ENCODE measurements around the gene IL5.

Gene IL5

DNA sequence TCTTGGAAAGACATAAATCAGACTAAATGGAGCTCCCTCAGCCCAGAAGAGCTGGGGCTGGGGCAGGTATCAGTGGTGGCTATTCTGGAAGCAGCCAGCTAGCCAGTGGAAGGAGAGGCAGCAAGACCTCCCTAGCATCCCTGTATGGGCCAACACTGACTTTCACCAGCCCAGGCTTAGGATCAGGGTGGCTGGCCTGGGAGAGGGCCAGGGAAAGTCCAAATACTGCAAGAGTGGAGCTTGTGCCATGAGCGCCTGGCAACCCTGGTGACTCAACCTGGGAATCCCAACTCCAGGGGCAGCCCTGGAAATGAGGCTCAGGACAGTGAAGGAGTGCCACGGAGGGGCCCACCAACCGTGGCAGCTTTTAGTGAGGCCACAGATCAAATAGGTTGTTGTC is 45.2 kb downstream of the IL5 start:
- DNase-seq: no peak

GRCh38 chr5:132497488-132497997 is 45.8 kb downstream of the IL5 start:
- DNase-seq: no peak

DNA sequence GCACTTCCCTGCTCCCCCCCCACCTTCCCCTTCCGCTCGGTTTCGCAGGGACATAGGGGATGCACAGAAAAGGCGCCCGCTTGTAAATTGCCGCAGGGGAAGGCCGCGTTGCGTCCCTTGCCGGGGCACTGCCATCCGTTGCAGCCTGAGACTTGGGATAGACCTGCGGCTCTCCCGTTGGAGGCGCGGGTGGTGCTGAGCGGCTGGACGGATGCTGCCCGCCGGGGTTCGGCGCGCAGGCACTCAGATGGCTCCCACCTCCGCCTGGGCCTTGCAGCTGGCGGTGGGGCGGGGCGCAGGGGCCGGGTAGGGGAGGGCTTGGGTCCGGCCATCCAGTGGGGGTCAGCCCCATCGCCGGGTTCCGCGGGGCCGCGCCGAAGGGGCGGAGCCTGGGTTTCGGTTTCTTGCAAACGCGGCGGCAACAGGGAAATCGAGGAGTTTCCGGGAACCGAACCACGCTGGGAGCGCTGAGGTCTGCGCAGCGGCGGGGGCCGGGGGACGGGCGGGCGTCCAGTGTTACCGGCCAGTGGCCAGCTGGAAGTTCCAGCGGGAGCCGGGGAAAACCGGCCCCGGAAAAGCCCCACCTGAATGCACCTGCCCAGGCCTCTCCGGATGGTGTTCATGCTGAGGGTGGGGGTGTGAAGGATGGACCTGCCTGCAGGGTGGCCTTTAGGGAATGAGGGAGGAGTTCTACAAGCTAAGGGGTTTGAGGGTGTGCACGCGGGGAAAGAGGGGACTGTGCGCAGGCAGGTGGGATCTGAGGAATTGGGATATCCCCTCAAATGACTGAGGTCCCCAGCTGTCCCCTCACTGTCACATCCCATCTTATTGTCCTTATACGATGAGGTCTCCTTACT is 46.5 kb downstream of the IL5 start:
- peak; percentile 47 to 77 (median 55) for DNase-seq

DNA sequence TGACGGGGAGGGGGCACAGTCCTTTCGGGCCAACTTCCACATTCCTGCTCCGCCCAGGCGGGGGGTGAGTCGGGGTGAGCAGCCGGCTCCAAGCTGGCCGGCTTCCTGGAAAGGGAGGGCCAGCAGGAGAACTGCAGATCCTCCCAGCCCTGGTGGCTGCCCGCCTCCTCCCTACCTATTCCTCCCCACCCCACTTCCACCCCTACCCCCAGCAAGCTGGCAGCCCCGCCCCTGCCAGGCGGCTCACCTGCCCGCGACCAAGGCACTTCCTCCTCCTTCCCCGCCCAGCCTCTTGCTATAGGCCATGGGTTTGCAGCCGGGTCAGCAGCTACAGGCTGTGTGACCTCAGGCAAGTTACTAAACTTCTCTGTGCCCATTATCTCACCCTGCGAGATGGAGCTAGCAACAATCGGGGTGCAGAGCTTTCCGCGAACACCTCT is 47.1 kb downstream of the IL5 start:
- DNase-seq: peak; percentile 81 to 95 (median 82)

DNA sequence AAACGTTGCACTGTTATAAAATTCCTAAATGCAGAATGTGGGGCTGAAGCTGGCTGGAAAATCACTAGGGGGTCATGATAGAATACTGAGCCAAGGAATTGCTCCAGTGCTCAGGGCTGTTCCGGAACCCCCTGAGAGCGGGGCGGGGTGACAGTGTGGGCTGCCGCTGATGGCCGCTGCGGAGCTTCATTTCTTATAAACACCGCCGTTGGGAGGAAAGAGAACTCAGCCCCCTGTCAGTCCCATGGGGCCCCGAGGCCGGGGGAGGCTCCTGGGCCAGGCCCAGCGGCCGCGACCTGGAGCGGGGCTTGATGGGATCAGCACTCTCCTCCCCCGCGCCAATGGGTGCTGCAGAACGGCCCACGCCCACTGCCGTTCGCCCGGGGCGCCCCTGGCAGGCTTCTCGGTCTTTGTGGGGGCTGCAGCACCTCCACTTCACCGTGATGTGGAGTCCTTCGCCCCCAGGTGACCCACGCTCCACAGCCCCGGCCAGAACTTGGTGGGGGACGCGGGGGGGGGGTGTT is 47.6 kb downstream of the IL5 start:
- DNase-seq: peak; percentile 37 to 83 (median 52)

DNA sequence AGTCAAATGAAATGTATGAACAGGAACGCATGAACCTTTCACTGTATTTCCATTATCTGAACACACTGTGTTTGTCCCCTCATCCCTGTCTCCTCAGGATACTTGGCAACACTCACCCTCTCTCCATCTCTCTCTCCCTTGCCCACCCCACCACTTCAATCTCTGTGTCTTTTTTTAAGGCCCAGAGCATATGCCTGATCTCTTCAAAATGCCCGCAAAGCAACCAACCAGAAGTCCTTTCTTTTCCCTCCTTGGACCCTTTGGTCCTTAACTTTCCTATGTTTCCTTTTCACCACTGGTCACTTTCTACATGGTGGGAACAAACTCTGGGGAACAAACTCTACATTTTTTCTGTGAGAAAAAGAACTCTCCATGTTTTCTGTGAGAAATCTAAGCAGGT is 49.5 kb downstream of the IL5 start:
- DNase-seq: no peak

- DNase-seq: no peak
These were observed 50.1 kb downstream of the IL5 start for GRCh38 chr5:132493241-132493640.

DNA sequence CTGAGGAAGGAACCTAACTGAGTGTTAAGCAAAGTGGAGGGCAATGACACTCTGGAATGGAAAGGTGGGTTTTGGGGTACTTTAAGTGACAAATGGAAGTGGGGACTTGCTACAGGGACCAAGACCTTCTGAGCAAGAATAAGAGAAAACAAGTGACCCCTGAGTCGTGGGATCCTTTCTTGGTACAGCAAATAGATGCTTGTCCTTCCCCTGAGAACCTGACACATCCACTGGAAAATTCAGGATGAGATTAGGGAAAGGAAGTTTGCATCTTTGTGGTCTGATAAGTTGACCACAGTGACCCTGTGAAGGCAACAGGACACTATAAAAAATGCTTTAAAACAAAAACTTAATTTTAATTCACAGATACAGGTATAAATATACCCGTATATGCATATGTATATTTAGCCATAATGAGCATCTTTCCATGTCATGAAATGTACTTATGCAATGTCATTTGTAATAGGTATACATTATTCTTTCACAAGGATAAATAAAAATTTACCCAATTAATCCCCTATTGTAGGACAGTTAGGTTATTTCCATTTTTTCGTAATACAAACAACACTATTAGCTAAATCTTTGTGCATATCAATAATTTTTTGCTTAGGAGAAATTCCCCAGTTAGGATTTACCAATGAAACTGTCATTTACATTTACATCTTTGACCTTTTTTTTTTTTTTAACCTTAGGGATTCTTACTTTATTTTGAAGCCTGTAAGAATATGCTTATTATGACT is 50.8 kb downstream of the IL5 start:
- no peak for DNase-seq
